C4-2B (cell line): Measurements from ENCODE around the gene CALCOCO1.

Experiments used
- CTCF ChIP-seq: fragments of 450-650 bp; conservative IDR thresholded peaks from 2 replicates; pipeline ENCODE4 v1.5.1; 2017; ENCODE audit warnings: mild to moderate bottlenecking
- ZFX ChIP-seq: fragments of 450-650 bp; IDR thresholded peaks from 2 replicates; pipeline ENCODE4 v1.6.1; 2017

GRCh38 chr12:53720946-53721345 is 6.3 kb downstream of the CALCOCO1 start:
- TF ChIP-seq CTCF (no peak), ZFX (no peak)
